GM06990 (cell line): Measurements from ENCODE around the gene SNRNP48.

Experiments used
- DNase-seq: peaks from one replicate; pipeline ENCODE4 v3.0.0-alpha.2; 2011; ENCODE audit not compliant: insufficient read length; ENCODE audit errors: extremely low read depth
- H3K27me3 ChIP-seq: replicated peaks from 2 replicates; pipeline ENCODE4 v1.6.0; 2011; ENCODE audit warnings: low read length; ENCODE audit not compliant: control insufficient read depth, insufficient read depth
- H3K36me3 ChIP-seq: 2 replicates; pipeline ENCODE4 v1.5.1; 2011; ENCODE audit warnings: low read length; ENCODE audit not compliant: control insufficient read depth, insufficient read depth
- H3K4me3 ChIP-seq: replicated peaks from 2 replicates; pipeline ENCODE4 v1.5.1; 2011; ENCODE audit warnings: low read depth, mild to moderate bottlenecking, control low read depth, low read length
- TF ChIP-seq, protein P1 (sequence below): IDR thresholded peaks from 2 replicates; pipeline ENCODE4 v1.5.1; 2011; ENCODE audit warnings: low read length, control low read depth, mild to moderate bottlenecking, inconsistent platforms; ENCODE audit not compliant: insufficient read depth, poor library complexity, severe bottlenecking

Gene SNRNP48

DNA sequence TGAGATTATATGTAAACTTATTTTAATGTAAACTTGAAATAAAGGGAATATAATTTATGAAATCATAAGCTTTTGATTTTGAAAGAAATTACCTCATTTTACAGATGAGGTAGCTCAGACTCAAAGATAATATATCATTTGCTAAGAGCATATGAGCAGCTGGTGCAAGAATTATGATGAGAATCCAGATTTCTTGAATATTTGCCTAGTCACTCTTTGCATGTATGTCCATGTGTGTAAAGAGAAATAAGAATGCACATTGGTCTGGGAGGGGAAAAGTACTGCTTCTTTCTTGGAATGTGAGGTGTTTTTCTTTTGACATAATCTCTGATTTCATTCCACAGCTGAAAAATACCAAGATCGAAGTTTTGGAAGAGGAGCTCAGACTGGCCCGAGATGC is 11.1 kb upstream of the SNRNP48 start:
- TF ChIP-seq, protein P1, sequence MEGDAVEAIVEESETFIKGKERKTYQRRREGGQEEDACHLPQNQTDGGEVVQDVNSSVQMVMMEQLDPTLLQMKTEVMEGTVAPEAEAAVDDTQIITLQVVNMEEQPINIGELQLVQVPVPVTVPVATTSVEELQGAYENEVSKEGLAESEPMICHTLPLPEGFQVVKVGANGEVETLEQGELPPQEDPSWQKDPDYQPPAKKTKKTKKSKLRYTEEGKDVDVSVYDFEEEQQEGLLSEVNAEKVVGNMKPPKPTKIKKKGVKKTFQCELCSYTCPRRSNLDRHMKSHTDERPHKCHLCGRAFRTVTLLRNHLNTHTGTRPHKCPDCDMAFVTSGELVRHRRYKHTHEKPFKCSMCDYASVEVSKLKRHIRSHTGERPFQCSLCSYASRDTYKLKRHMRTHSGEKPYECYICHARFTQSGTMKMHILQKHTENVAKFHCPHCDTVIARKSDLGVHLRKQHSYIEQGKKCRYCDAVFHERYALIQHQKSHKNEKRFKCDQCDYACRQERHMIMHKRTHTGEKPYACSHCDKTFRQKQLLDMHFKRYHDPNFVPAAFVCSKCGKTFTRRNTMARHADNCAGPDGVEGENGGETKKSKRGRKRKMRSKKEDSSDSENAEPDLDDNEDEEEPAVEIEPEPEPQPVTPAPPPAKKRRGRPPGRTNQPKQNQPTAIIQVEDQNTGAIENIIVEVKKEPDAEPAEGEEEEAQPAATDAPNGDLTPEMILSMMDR = no peak

DNA sequence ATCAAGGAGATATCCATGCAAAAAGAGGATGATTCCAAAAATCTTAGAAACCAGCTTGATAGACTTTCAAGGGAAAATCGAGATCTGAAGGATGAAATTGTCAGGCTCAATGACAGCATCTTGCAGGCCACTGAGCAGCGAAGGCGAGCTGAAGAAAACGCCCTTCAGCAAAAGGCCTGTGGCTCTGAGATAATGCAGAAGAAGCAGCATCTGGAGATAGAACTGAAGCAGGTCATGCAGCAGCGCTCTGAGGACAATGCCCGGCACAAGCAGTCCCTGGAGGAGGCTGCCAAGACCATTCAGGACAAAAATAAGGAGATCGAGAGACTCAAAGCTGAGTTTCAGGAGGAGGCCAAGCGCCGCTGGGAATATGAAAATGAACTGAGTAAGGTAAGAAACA is 10.1 kb upstream of the SNRNP48 start:
- TF ChIP-seq, protein P1 = no peak
- Histone ChIP-seq H3K27me3 (no peaks in the 10 kb centered on the region; the same call in 1 of the 2 replicates), H3K4me3 (no peak overlapping the region), H3K36me3 (no peaks in the 10 kb centered on the region)
- DNase-seq = no peak

More for the DNA sequence above, 11.1 kb upstream of the SNRNP48 start:
- DNase-seq = no peak
- H3K4me3 ChIP-seq = no peak overlapping the region
- no peaks in the 10 kb centered on the region for H3K36me3 ChIP-seq
- H3K27me3 ChIP-seq = no peaks in the 10 kb centered on the region; the same call in 1 of the 2 replicates

DNA sequence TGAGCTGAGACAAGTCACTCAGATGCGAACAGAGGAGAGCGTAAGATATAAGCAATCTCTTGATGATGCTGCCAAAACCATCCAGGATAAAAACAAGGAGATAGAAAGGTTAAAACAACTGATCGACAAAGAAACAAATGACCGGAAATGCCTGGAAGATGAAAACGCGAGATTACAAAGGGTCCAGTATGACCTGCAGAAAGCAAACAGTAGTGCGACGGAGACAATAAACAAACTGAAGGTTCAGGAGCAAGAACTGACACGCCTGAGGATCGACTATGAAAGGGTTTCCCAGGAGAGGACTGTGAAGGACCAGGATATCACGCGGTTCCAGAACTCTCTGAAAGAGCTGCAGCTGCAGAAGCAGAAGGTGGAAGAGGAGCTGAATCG is 9.5 kb upstream of the SNRNP48 start:
- H3K27me3 ChIP-seq = no peaks in the 10 kb centered on the region; the same call in 1 of the 2 replicates
- H3K4me3 ChIP-seq = no peak overlapping the region
- H3K36me3 ChIP-seq = no peaks in the 10 kb centered on the region
- DNase-seq = no peak
- TF ChIP-seq, protein P1 = no peak

DNA sequence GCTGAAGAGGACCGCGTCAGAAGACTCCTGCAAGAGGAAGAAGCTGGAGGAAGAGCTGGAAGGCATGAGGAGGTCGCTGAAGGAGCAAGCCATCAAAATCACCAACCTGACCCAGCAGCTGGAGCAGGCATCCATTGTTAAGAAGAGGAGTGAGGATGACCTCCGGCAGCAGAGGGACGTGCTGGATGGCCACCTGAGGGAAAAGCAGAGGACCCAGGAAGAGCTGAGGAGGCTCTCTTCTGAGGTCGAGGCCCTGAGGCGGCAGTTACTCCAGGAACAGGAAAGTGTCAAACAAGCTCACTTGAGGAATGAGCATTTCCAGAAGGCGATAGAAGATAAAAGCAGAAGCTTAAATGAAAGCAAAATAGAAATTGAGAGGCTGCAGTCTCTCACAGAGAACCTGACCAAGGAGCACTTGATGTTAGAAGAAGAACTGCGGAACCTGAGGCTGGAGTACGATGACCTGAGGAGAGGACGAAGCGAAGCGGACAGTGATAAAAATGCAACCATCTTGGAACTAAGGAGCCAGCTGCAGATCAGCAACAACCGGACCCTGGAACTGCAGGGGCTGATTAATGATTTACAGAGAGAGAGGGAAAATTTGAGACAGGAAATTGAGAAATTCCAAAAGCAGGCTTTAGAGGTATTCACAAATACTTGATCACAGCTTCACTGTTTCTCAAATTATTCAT is 8.9 kb upstream of the SNRNP48 start:
- Histone ChIP-seq H3K4me3 (no peak overlapping the region), H3K36me3 (no peaks in the 10 kb centered on the region), H3K27me3 (no peaks in the 10 kb centered on the region; the same call in 1 of the 2 replicates)
- TF ChIP-seq, protein P1 = no peak
- no peak for DNase-seq

DNA sequence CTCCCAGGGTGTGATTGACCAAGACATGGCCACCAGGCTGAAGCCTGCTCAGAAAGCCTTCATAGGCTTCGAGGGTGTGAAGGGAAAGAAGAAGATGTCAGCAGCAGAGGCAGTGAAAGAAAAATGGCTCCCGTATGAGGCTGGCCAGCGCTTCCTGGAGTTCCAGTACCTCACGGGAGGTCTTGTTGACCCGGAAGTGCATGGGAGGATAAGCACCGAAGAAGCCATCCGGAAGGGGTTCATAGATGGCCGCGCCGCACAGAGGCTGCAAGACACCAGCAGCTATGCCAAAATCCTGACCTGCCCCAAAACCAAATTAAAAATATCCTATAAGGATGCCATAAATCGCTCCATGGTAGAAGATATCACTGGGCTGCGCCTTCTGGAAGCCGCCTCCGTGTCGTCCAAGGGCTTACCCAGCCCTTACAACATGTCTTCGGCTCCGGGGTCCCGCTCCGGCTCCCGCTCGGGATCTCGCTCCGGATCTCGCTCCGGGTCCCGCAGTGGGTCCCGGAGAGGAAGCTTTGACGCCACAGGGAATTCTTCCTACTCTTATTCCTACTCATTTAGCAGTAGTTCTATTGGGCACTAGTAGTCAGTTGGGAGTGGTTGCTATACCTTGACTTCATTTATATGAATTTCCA is 4.6 kb upstream of the SNRNP48 start:
- no peaks in the 10 kb centered on the region for H3K36me3 ChIP-seq
- no peaks in the 10 kb centered on the region; the same call in 1 of the 2 replicates for H3K27me3 ChIP-seq
- TF ChIP-seq, protein P1 = no peak
- DNase-seq = no peak
- H3K4me3 ChIP-seq = no peak overlapping the region
